ENCODE measurements around the gene RALGPS1.

DNA sequence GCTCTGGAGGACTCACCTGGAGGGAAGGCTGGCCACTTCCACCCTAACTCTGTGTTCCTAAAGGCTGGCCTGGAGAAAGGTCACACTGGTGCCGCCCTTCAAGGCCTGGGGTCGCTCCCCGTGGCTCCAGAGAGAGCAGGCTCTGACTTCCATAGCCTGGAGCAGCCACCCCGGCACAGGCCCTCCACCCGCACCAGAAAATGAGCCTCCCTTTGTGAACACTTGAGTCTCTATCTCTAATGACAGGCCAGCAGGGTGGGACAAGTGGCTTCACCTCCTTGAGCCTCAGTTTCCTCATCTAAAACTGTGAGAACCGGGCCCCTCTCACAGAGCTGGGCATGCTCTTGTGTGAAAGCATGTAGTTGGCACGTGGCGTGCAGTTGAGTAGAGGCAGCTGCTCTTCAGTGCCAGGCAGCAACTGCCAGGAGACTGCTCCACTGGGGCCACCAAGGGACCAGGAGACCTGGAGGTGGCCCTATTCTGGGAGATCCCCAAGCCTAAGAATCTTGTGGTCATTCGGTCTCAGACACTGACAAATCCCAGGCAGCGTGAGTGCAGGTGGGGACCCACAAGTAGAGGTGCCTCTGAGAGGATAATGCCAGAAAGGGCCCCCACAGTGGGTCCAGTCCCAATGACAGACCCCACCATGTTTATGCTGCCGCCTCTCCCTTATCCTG lies 293.3 kb downstream of the RALGPS1 start:
- no peak for TF ChIP-seq TARDBP (IDR thresholded peaks at IDR 0.05)
- TF ChIP-seq FOXA1 (IDR thresholded peaks at IDR 0.05): no peak
- no peak for TF ChIP-seq ELF4 (IDR thresholded peaks at IDR 0.05)
- no peak for TF ChIP-seq BHLHE40 (IDR thresholded peaks at IDR 0.05; ENCODE audit: borderline replicate concordance)
- no peak for TF ChIP-seq SP1 (IDR thresholded peaks at IDR 0.05)

All from HEK293T (cell line).